ENCODE results near the gene WASHC3.

GRCh38 chr12:102096855-102097254 is 35.1 kb upstream of the WASHC3 start:
- no peak for TF ChIP-seq EZH2 (IDR thresholded peaks at IDR 0.05; ENCODE audit: low read length, unreplicated experiment)
- no peak for TF ChIP-seq CTCF (conservative IDR thresholded peaks at IDR 0.05; ENCODE audit: low read depth, low read length)
